Right cardiac atrium (tissue), 5 donors: ENCODE results near the gene EDEM3. TPM values are rescaled to one million over a fixed set of nuclear protein-coding genes. Genes with fewer than 3 reads are reported as not detected.
"Not testable (repeated sequence)": the region's sequence is repeated elsewhere in the genome, so short reads cannot be mapped to it uniquely, and the experiment has no call there.

ENCODE experiments used
- ATAC-seq, 2 donors: fragments of 200-7000 bp; cut with Tn5 transposase; one replicate each; pipeline versions ENCODE4 v1.8.0 to v1.9.1; 2020; ENCODE audit warnings: moderate library complexity in 2 of 2, mild to moderate bottlenecking in 1 of 2
- DNase-seq, 3 donors: peaks; one replicate each; pipeline ENCODE4 v3.0.0-alpha.2; 2020
- H3K27ac ChIP-seq: one replicate; pipeline ENCODE4 v1.5.1; 2013; ENCODE audit warnings: mild to moderate bottlenecking, low read length, control low read depth, moderate library complexity
- H3K27me3 ChIP-seq: one replicate; pipeline ENCODE4 v1.6.1; 2013; ENCODE audit not compliant: control insufficient read depth, insufficient read depth
- H3K4me1 ChIP-seq: one replicate; pipeline ENCODE4 v1.6.1; 2013; ENCODE audit warnings: low read length; ENCODE audit not compliant: control insufficient read depth, insufficient read depth
- H3K4me3 ChIP-seq: one replicate; pipeline ENCODE4 v1.5.1; 2013; ENCODE audit warnings: low read length, control low read depth
- H3K9me3 ChIP-seq: one replicate; pipeline ENCODE4 v1.6.1; 2013; ENCODE audit warnings: low read length; ENCODE audit not compliant: control insufficient read depth
- WGBS: extraction: QIAGEN DNeasy Blood & Tissue Kit; methylation state at CpG from one replicate; pipeline ENCODE4 v1.1.7; 2013; 5-methylcytosine and 5-hydroxymethylcytosine counted together
- intact Hi-C, 4 donors: fragments of 100-400 bp; cut with DNase I; formaldehyde crosslinking; loops; one replicate each; pipeline versions ENCODE4 v1.11.0 to v1.14.0; 2022 to 2023
- polyA plus RNA-seq: library from polyadenylated mRNA; stranded (reverse); fragments of 200-250 nt; gene quantifications from one replicate; pipeline ENCODE4 v1.2.3, GENCODE V29; 2013
- total RNA-seq, 4 donors: library from RNA; stranded (reverse); fragmentation: NEBNext Ultra II Directional; extraction: Animal tissue kit (Norgen Biotek cat#: 25700); gene quantifications; one replicate each; pipeline ENCODE4 v1.2.1, GENCODE V29; 2021
- donor health status: healthy with polysubstance abuse.
- donor health status: DM: no; HTN: yes; CAD: no.
- donor health status: DM: no; HTN: no; CAD: no.
- donor health status: DM: no; HTN: yes; CAD: no; lungs with severe emphysema.
- donor health status: DM: yes; HTN: yes; CAD: no.

Gene EDEM3
- total and polyA plus RNA-seq, 5 donors = 10.2 to 26.1 (median 19.9) TPM

DNA sequence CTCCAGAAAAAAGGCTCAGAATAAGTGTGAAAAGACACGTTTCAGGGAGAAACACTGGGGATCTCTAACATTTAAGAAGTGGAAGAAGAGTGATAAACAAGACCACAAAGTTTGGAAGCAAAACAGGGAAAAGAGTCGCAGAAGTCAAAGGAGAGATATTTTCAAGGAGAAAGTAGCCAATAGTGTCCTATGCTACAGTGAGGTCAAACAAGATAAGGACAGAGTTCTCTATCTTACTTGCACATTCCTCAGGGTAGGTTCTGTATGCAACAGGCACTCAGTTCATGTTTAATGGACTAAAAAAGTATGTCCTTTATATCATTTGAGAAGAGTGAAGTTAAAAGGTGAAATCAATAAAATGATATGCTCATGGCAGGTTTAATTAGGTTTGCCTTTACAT, 13.8 kb upstream of the EDEM3 start:
- WGBS = 67% methylated on average over 2 of the region's 2 CpGs
- intact Hi-C loops = no loop called here
- ATAC-seq = no peak

DNA sequence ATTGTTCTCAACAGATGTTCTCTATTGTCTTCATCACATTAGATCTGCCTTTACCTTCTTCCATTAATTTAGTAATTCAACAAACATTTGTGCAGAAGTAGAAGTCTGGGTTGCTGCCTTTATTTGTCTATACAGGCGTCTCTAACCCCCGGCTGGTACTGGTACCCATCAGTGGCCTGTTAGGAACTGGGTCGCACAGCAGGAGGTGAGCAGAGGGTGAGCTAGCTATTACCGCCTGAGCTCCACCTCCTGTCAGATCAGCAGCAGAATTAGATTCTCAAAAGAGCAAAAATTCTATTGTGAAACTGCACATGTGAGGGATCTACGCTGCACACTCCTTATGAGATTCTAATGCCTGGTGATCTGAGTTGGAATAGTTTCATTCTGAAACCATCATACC, 12.9 kb upstream of the EDEM3 start:
- DNase-seq (no peak), ATAC-seq (no peak)
- intact Hi-C loops = no loop called here
- Histone ChIP-seq H3K4me3 (no peak overlapping the region), H3K27ac (no peak overlapping the region), H3K27me3 (no peaks in the 10 kb centered on the region), H3K9me3 (no peaks in the 10 kb centered on the region), H3K4me1 (no peaks in the 10 kb centered on the region)
- 95% methylated on average over 5 of the region's 5 CpGs for WGBS

More for the DNA sequence above, 13.8 kb upstream of the EDEM3 start:
- DNase-seq = no peak
- Histone ChIP-seq H3K27ac (no peak overlapping the region), H3K27me3 (no peaks in the 10 kb centered on the region), H3K9me3 (no peaks in the 10 kb centered on the region), H3K4me3 (no peak overlapping the region), H3K4me1 (no peaks in the 10 kb centered on the region)

DNA sequence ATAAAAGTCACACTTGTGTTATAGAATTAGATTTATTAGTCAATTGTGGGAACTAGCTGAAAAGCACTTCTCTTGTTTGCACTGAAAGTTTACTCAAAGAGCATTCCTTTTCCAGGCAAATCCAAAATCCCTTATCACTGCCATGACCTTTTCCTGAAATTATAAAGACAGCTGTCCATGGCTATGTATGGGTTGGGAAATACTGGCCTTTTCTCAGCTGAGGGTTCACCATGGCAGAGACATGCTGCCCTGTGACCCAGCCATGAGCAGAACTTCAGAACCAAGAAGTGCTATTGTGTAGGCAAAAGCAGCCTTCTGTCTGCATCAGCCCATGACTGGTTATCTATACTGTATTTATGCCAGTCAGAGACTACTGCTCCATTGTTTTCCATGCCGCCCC, 9.8 kb upstream of the EDEM3 start:
- Histone ChIP-seq H3K4me3 (no peak overlapping the region), H3K27me3 (no peaks in the 10 kb centered on the region), H3K27ac (no peak overlapping the region), H3K9me3 (no peaks in the 10 kb centered on the region), H3K4me1 (no peaks in the 10 kb centered on the region)
- WGBS = 90% methylated on average over 1 of the region's 1 CpG
- ATAC-seq (no peak), DNase-seq (no peak)
- intact Hi-C loops = no loop called here

GRCh38 chr1:184763520-184763919, 8.9 kb upstream of the EDEM3 start:
- DNase-seq, H3K4me3 ChIP-seq, H3K9me3 ChIP-seq, H3K27me3 ChIP-seq, intact Hi-C loops, H3K27ac ChIP-seq, H3K4me1 ChIP-seq, ATAC-seq: not testable (repeated sequence)
- 94% methylated on average over 3 of the region's 3 CpGs for WGBS

DNA sequence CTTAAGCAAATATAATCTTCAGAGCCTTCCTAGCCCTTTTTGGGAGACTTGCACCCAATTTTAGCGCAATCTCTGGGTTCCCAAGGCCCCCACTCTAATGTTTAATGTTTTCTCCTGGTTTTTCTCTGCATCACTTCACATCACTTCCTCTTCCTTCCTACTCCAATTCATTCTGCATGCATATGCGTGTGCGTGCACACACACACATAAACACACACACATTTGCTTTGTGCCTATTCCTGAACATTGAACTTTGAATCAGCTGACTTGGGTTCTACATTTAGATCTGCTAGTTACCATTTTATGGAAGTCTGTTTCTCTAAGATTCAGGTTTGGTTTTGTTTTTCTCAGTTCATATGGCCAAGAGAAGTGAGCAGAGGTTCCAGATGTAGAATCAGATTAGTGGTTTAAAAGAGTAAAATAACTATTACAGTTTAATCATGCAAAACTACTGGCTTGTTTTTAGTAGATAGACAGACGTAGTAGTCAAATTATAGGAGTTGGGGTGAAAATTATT, 7.4 kb upstream of the EDEM3 start:
- Histone ChIP-seq H3K27ac (no peak overlapping the region), H3K27me3 (no peaks in the 10 kb centered on the region), H3K9me3 (no peaks in the 10 kb centered on the region), H3K4me3 (no peak overlapping the region), H3K4me1 (no peaks in the 10 kb centered on the region)
- intact Hi-C loops = no loop called here
- ATAC-seq (no peak), DNase-seq (no peak)
- 85% methylated on average over 4 of the region's 4 CpGs for WGBS

DNA sequence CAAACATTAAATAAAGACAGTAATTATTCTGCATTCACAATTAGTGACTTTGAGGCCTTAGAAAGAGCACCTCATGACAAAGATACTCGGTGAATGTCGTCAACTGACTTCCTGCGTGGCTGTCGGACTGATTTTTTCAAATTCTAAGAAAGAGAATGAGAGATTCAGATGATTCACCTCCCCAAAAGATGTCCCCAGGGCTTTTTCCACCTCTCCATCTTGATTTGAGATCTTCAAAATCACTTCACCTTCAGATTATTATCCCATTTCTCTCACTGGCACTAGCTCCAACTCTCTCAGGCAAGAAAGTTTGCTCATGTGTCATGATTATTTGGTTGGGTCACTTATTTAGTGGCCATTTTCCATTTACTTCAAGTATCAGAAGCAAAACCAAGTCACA, 5.0 kb upstream of the EDEM3 start:
- no peaks in the 10 kb centered on the region for H3K27me3 ChIP-seq
- no peaks in the 10 kb centered on the region for H3K4me1 ChIP-seq
- ATAC-seq = no peak
- 92% methylated on average over 4 of the region's 4 CpGs for WGBS
- H3K4me3 ChIP-seq = no peak overlapping the region
- DNase-seq = no peak
- H3K9me3 ChIP-seq = no peaks in the 10 kb centered on the region
- H3K27ac ChIP-seq = no peak overlapping the region
- intact Hi-C loops = no loop called here

DNA sequence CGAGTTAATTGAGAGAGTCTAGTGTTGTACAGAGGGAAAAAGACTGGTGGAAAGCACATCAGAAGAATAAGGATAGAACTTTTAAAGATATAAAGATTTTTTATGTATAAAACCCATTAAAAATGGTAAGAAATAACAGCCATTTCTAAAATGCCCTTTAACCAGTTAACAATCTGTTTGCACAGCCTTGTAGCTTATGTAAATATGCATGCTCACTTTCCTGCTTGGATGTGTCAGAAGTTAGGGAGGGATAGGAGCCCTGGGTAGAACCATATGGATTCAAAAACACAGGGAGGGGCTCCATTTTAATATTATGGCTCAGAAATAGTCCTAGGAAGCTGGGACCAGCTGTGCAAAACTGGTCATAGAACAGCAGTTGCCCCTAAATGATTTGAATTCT, 4.5 kb upstream of the EDEM3 start:
- intact Hi-C loops = no loop called here

GRCh38 chr1:184757891-184758290, 3.2 kb upstream of the EDEM3 start:
- H3K4me1 ChIP-seq = no peaks in the 10 kb centered on the region
- ATAC-seq (no peak), DNase-seq (no peak)
- intact Hi-C loops = no loop called here
- H3K4me3 ChIP-seq = no peak overlapping the region
- H3K27me3 ChIP-seq = no peaks in the 10 kb centered on the region
- no peak overlapping the region for H3K27ac ChIP-seq
- H3K9me3 ChIP-seq = no peaks in the 10 kb centered on the region

More for the DNA sequence above, 4.5 kb upstream of the EDEM3 start:
- H3K27ac ChIP-seq = no peak overlapping the region
- WGBS = 72% methylated on average over 1 of the region's 1 CpG
- no peak overlapping the region for H3K4me3 ChIP-seq
- no peaks in the 10 kb centered on the region for H3K9me3 ChIP-seq
- no peaks in the 10 kb centered on the region for H3K4me1 ChIP-seq
- no peaks in the 10 kb centered on the region for H3K27me3 ChIP-seq
- no peak for DNase-seq
- no peak for ATAC-seq

DNA sequence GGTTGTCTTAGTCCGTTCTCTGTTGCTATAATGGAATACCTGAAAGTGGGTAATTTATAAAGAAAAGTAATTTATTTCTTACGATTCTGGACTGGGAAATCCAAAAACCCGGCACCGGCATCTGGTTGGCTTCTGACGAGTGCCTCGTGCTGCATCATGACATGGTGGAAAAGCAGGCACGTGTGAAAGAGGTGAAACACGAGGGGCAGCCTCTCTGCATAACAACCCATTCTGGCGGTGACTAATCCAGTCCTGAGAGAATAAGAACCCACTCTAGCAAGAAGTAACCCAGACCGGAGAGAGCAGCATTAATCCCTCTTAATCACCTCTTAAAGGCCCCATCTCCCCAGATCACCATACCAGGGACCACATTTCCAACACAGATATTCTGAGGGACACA, 2.7 kb upstream of the EDEM3 start:
- H3K4me1 ChIP-seq = no peaks in the 10 kb centered on the region
- DNase-seq = no peak
- 85% methylated on average over 10 of the region's 10 CpGs for WGBS
- H3K9me3 ChIP-seq = no peaks in the 10 kb centered on the region
- intact Hi-C loops = no loop called here
- no peak overlapping the region for H3K27ac ChIP-seq
- no peak for ATAC-seq
- no peak overlapping the region for H3K4me3 ChIP-seq
- no peaks in the 10 kb centered on the region for H3K27me3 ChIP-seq

- H3K4me3 ChIP-seq = peak overlapping the region; percentile 62
- H3K9me3 ChIP-seq = no peaks in the 10 kb centered on the region
- no peaks in the 10 kb centered on the region for H3K27me3 ChIP-seq
- intact Hi-C loops = no loop called here
- WGBS = 5% methylated on average over 27 of the region's 27 CpGs
- ATAC-seq (peak in 1 of 2 donors; percentile 1), DNase-seq (no peak)
- H3K27ac ChIP-seq = peak overlapping the region; percentile 74
- H3K4me1 ChIP-seq = no peaks in the 10 kb centered on the region
Measured at GRCh38 chr1:184755226-184756065, 788 bp upstream of the EDEM3 start.

- intact Hi-C loops = no loop called here
- Histone ChIP-seq H3K4me3 (peak overlapping the region; percentile 64), H3K27me3 (no peaks in the 10 kb centered on the region), H3K27ac (peak overlapping the region; percentile 82), H3K4me1 (no peaks in the 10 kb centered on the region), H3K9me3 (no peaks in the 10 kb centered on the region)
- WGBS = 1% methylated on average over 43 of the region's 43 CpGs
- DNase-seq (peak; percentile 60 to 78 (median 77)), ATAC-seq (peak; percentile 38 to 50)
Measured at GRCh38 chr1:184753608-184754475, 816 bp downstream of the EDEM3 start.
